Measurements from ENCODE around the gene STX1B.
"Not testable (repeated sequence)": the region's sequence is repeated elsewhere in the genome, so short reads cannot be mapped to it uniquely, and the experiment has no call there.

STX1B gene

DNA sequence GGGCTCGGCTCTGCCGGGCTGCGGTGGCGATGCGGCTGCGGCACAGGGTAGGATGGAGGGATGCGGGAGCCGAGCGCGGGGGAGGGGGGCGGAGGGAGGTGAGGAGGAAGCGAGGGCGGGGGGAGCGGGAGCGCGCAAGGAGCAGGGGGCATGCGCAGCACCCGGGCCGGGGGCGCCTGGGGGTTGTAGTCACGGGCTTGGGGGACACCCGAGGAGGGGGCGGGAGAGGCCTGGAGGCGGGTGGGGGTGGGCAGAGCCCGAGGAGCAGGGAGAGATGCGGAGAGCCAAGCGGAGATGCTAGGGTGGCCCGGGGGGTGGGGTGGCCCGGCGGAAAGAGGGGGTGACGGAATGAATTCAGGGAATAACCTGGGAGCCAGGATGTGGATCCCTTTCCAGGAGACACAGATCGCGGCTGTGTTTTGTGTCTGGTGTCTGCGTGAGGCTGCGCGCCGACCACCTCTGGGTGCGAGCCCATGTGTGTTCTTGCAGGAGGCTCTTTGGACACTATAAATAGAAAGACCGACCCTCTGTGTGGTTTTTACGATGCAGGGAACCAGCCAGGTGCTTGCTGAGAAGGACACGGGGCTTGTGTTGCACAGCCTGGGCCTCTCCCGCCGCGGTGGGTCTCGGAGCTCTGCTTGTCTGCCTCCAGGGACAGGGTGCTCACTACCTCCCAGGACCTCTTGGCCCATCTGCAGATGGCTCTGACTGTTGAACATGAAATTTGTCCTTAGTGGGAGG lies at the start of gene STX1B:
Gene STX1B (minus strand): TSS at position 54 of the 741 bp plus-strand sequence. CDS start 242 bp downstream, outside the sequence.
- DNase-seq, result peak; percentile 55

DNA sequence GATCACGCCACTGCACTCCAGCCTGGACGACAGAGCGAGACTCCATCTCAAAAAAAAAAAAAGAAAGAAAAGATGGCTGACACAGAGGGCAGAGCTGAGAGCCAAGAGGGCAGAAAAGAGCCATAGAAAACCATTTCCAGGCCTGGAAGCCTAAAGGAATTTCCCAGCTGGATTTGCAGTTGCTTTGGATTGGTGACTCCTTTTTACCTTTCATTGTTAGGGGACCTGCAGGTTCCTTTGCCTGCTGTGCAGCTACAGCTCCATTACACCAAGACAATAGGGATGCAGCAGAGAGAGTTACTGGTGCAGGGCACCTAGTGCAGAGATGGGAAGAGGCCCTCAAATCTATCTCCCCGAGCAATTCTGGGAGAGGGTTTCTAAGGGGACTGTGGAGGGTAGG lies 45.2 kb upstream of the STX1B start:
- DNase-seq, result no peak

DNA sequence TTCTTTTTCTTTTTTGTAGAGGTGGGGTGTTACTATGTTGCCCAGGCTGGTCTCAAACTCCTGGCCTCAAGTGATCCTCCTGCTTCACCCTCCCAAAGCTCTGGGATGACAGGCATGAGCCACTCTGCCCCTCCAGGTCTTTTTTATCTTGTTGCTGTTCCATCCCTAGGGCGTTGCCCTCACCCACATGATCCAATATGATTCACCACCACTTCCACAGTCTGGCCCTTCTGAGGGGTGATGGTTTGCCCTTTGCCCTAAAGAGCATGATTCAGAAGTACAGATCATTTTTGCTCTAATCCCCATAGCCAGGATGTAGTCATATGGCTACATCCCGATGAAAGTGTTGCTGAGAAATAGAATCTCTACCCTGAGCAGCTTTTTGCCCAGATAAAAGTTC lies 41.7 kb upstream of the STX1B start:
- DNase-seq, result peak; percentile 90

DNA sequence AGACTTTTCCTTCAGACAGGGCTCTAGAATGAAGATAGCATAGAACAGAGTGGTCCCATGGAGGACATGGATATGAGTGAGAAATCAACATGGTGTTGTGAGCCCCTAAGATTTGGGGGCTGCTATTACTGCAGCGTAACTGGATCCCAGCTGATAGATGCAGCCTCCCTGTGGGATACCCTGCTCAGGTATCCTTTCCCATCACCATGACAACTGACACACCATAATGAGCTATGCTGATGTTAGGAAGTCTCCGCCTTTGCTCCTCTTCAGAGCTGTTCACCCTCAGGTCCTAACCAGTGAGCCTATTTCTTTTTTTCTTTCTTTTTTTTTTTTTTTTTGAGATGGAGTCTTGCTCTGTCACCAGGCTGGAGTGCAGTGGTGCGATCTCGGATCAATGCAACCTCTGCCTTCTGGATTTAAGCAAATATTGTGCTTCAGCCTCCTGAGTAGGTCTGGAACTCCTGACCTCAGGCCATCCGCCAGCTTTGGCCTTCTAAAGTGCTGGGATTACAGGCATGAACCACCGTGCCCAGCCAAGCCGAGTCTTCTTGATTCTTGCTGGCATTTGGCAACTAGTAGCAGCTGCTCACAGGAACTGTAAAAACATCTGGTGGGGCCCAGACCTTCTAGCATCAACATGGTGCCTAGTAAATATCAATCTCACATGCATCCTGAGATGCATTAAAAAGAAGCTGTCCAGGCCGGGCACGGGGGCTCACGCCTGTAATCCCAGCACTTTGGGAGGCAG lies 40.0 kb upstream of the STX1B start:
- no peak for DNase-seq

DNA sequence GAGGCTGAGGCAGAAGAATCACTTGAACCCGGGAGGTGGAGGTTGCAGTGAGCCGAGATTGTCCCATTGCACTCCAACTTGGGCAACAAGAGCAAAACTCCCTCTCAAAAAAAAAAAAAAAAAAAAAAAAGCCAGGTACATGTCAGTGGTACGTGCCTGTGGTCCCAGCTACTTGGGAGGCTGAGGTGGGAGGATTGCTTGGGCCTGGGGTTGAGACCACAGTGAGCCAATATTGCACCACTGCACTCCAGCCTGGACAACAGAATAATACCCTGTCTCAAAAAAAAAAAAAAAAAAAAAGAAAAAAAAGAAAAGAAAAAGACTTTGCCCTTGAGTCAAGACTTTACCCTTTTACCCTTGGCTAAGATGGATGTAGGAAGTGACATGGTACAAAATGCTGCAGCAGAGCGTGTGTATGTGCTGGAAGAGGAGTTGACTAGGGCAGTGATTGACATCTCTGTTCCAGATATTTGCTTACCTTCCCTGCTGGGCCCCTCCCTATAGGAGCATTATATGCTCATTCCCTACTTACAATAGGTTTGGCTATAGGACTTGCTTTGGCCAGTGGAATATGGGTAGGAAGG lies 33.6 kb upstream of the STX1B start:
- DNase-seq, result no peak

DNA sequence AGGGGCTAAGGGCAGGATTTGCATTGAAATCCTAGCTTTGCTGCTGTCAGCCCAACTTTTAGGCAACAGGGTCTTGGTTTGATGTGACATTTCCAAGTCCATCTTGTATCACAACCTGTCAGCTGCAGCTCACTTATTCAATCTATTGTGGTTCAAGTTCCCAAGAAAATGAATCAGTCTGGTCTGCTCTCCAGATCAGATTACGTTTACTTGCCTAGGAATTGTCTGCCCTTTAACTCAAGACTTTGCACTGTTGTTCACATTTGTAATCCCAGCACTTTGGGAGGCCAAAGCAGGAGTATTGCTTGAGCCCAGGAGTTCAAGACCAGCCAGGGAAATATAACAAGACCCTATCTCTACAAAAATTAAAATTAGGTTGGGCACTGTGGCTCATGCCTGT lies 32.9 kb upstream of the STX1B start:
- DNase-seq, result no peak

DNA sequence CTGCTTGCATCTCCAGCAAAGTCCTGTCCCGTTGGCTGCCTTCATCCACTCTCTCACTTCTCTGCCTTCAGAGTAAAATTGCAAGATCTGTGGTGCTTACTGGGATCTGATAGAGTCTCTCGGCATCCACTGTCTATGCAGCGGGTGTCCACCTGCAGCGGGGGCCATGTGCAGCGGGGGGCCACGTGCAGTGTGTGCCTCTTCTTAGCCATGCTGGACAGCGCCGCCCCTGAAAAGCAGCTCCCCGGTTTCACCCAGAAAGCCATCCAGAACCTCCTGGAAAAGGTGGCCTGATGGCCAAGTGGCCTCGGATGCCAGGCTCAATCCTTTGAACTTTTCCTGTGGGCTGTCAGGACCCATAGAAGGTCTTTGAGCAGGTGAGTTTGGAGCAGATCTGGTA lies 32.4 kb upstream of the STX1B start:
- DNase-seq, result no peak

DNA sequence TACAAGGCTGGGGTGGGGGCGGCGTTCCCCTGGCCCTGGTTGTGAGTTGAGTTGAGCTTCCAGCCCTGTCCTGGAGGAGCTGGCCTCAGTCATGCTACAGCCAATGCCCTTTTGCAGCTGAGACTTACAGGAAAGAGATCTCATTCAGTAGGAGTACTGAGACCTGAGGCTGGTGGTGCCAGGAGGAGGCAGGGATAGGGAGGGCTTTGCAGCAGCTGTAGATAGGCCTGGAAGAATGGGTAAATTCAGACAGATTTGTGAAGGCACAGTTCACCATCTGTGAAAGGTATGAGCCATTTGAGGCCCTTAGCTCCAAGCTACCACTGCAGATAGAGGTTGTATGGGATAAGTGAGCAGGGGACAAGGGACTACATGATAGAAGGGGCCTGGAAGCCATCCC lies 28.6 kb upstream of the STX1B start:
- no peak for DNase-seq

DNA sequence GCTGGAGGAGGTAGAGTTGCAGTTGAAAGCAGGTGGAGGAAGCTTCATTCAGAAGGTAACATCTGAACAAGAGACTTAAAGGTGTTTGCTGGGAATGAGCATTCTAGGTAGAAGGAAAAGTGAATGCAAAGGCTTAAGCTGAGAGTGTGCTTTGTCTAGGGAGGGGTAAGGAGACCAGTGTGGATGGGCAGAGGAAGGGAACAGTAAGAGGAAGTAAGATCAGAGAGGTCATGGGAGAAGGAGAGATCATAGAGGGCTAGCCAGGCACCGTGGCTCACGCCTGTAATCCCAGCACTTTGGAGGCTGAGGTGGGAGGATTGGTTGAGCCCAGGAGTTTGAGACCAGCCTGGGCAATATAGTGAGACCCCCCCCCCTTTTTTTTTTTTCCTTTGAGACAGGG lies 26.3 kb upstream of the STX1B start:
- no peak for DNase-seq

DNA sequence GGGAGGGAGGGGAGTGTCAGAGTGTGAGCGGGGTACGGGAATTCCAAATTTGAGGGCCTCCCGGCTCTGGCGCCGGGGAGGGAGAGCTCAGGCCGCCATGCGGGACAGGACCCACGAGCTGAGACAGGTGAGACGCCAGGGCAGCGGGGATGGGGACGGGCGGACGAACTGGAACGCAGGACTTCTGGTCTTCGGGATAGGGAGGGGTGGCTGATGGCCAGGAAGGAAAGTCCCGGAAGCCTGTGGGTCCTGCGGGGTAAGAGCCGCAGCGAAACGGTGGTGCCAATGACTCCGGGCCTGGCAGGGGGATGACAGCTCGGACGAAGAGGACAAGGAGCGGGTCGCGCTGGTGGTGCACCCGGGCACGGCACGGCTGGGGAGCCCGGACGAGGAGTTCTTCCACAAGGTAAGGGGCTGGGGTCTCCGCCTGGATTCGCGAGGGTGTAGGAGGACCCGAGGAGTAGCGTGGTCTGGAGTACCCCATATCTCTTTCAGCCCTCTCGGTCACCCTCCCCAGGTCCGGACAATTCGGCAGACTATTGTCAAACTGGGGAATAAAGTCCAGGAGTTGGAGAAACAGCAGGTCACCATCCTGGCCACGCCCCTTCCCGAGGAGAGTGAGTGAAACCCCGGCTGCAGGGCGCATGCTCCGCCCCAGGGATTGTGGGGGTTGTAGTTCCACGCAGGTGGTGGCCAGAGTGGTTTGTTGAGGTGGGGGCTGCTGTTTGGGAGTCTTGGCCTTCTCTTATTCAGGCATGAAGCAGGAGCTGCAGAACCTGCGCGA lies 23.5 kb upstream of the STX1B start:
- peak; percentile 76 for DNase-seq

DNA sequence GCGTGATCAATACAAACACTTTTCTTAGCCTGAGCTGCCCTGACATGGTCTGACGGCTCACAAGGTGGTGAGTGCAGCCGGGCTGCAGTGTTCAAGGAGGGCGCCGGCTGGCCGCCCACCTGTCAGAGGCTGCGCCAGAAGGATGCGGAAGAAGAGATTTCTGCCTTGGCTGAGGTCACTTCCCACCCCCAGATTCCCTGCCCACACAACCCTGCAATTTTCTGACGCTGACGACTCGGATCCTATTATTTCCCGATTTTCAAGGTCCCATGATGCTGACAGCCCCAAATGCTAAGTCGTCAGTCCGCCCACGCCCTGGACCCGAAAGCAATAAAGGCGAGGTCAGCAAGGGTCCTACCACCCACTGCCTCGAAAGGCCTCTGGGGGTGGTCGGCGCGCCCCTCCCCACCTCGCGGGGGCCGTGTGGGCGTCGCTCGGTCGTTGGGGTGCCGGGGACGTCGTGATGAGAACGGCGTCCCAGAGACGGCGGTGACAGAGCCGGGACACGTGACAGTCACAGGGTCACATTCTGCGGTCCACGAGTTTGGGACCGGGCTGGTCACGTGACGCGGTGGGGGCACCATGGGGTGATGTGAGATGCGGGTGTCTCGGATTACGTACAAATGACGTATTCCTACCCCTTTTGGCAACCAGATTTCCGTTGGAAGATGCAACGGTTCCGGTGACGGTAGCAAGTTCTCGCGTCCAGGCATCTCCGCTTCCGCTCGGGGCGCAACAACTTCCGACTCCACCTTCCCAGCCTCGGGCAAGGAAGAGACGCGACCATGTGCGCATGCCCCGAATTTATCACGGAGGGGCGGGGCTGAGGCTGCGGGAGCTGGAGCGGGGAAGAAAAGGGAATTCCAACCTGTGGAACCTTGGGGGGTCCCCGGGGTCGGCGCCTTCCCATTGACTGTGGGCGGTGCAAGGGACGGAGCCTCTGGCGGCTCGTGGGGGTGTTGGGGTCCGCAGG lies 22.6 kb upstream of the STX1B start, which contains the start of gene STX4:
Gene STX4 (plus strand): TSS at position 823 of the 973 bp plus-strand sequence. CDS start 248 bp downstream, outside the sequence.
- peak; percentile 97 for DNase-seq

DNA sequence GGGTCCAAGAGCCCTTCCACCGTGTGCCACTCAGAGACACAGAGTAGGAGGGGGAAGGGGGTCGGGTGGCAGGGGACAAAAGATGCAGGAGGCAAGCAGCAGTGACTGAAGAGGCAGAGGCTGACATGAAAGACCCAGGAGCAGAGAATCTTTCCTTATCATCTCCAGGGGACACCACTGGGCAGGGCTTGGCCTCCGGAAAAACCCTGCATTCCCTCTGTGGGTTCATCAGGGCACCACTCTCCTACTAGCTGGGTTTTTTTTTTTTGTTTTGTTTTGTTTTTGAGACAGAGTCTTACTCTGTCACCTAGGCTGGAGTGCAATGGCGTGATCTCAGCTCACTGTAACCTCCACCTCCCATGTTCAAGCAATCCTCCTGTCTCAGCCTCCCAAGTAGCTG lies 20.8 kb upstream of the STX1B start:
- DNase-seq, result no peak

DNA sequence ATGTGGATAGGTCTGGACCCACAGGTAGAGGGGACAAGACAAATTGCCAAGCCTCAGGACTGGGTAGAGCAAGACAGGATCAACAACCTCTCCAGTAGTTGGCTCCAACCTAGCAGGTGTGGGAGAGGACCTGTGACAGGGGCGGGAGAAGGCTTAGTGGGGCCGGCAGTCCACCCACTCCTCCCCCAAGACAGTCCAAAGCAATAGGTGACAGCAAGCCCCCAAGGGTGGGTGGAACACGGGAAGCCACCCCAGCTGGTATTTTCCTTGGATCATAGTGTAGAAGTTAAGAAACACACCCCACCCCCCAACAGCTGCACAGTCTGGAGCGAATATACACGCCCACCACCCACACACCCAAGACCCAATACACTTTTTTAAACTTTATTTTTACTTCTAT lies 18.8 kb upstream of the STX1B start:
- DNase-seq, result no peak

DNA sequence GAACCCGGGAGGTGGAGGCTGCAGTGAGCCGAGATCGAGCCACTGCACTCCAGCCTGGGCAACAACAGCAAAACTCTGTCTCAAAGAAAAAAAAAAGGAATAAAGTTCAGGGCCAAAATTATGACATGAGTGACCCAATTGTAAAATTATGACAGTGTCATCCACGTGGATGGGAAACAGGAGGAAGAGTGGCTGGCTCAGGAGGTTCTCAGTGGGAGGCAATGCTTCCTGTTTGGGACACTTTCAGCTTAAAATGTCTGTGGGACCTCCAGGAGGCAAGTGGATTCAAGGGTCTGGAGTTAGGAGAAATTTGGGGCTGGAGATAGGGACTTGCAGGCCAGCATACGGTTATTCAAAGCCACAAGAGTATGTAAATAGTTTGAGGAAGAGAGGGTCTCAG lies 14.9 kb upstream of the STX1B start:
- no peak for DNase-seq

DNA sequence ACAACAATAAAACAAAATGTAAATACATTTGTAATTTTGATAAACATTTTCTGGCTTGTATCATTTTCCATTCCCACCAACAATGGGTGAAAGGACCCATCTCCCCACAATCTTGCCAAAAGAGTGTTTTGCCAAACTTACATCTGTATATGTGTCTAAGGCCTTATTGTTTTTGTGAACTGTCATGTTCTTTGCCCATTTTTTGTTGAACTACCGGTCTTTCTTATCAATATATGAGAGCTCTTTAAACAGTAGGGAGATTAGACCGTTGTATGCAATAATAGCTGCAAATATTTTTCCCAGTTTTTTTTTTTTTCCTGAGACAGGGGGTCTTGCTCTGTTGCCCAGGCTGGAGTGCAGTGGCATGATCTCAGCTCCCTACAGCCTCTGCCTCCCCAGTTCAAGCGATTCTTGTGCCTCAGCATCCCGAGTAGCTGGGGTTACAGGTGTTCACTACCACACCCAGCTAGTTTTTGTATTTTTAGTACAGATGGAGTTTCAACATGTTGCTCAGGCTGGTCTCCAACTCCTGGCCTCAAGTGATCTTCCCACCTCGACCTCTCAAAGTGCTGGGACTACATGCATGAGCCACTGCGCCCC lies 13.3 kb upstream of the STX1B start:
- DNase-seq, result no peak

DNA sequence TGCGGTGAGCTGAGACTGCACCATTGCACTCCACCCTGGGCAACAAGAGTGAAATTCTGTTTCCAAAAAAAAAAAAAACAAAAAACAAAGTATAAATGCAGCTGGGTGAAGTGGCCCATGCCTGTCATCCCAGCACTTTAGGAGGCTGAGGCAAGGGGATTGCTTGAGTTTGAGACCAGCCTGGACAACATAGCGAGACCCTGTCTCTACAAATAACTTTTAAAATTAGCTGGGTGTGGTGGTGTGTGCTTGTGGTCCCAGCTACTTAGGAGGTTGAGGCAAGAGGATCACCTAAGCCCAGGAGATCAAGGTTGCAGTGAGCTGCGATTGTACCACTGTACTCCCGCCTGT lies 12.8 kb upstream of the STX1B start:
- no peak for DNase-seq

DNA sequence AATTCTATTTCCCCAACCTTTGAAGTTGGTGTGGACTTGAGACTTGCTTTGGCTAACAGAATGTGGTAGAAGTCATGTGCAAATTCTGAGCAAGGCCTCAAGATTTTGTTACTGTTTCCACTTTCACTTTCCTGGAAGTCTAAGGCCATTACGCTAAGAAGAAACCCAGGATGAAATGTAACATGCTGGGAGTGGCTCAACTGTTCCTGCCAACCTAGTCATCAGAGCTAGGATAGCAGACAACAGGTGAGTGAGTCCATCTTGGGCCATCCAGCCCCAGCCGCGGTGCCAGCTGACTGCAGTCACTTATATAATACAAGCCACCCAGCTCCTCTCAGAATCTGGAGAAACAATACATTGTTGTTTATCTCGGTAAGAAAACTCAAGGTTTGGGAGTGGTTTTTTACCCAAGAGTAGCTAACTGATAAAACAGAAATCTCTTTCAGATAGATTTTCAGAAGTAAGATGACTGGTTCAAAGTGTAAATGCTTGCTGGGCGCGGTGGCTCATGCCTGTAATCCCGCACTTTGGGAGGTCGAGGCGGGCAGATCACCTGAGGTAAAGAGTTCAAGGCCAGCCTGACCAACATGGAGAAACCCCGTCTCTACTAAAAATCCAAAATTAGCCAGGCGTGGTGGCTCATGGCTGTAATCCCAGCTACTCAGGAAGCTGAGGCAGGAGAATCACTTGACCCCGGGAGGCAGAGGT lies 12.3 kb upstream of the STX1B start:
- no peak for DNase-seq

DNA sequence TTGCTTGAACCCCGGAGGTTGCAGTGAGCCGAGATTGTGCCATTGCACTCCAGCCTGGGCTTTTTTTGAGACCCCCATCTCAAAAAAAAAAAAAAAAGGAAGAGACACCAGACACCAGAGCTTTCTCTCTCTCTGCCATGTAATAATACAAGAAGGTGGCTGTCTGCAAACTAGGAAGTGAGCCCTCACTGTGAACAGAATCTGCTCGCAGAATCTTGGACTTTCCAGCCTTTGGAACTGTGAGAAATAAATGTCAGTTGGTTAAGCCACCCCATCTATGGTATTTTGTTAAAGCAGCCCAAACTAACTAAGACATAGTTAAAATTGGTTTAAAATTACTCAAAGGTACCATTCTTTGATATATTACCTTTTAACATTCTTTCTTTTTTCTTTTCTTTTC lies 10.1 kb upstream of the STX1B start:
- no peak for DNase-seq

DNA sequence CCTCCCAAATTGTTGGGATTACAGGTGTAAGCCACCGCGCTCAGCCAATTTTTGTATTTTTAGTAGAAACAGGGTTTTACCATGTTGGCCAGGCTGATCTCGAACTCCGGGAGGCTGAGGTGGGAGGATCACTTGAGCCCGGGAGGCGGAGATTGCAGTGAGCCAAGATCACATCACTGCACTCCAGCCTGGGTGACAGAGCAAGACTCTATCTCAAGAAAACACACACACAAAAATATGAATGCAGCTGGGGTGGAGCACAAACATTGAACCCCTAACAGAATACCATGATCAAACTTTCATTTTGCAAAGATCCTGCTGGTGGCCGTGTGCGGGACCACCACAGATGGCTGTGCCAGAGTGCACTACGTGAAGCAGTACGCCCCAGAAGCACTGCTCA lies 7.3 kb upstream of the STX1B start:
- DNase-seq, result not testable (repeated sequence)

DNA sequence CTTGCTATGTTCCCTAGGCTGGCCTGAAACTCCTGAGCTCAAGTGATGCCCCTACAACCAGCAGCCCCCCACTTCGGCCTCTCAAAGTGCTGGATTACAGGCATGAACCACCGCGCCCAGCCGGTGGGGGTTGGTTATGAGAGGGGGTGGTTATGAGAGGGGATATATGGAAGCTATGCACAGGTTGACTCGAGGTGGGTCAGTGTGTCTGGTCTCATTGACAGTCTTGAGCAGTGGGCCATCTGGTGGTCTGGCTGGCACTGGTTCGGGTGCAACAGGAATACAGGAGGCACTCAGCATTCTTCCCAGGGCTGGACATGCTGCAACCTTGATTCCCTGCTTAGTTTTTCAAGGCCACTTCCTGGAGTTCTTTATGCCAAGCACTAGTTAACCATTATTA lies 5.6 kb upstream of the STX1B start:
- no peak for DNase-seq

DNA sequence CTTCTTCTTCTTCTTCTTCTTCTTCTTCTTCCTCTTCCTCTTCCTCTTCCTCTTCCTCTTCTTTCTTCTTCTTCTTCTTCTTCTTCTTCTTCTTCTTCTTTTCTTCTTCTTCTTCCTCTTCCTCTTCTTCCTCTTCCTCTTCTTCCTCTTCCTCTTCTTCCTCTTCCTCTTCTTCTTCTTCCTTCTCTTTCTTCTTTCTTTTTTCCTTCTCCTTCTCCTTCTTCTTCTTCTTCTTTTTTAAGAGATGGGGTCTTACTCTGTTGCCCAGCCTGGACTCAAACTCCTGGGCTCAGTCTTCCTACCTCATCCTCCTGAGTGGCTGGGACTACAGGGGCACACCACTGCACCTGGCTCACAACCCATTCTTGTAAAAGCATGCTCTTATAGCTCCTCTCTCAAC lies 2.9 kb upstream of the STX1B start:
- DNase-seq, result not testable (repeated sequence)
